Fibroblast of lung (primary cell): Measurements from ENCODE around the gene AGBL4. TPM values are rescaled to one million over a fixed set of nuclear protein-coding genes. Genes with fewer than 3 reads are reported as not detected.

ENCODE experiments used
- DNase-seq, 2 donors: peaks; one replicate each; pipeline versions ENCODE4 v3.0.0 to v3.0.0-alpha.2; 2010; ENCODE audit warnings: low read depth in 2 of 2
- H2AFZ ChIP-seq: 2 replicates; pipeline ENCODE4 v1.5.1; 2012; ENCODE audit warnings: low read length, control low read depth, inconsistent platforms
- H3K27ac ChIP-seq: 2 replicates; pipeline ENCODE4 v1.5.1; 2011; ENCODE audit warnings: low read length, control low read depth; ENCODE audit not compliant: insufficient read depth
- H3K27me3 ChIP-seq: 2 replicates; pipeline ENCODE4 v1.5.1; 2011; ENCODE audit warnings: mild to moderate bottlenecking, low read length; ENCODE audit not compliant: control insufficient read depth, insufficient read depth
- H3K36me3 ChIP-seq: 2 replicates; pipeline ENCODE4 v1.5.1; 2011; ENCODE audit warnings: low read length; ENCODE audit not compliant: control insufficient read depth, insufficient read depth
- H3K4me1 ChIP-seq: 2 replicates; pipeline ENCODE4 v1.5.1; 2011; ENCODE audit warnings: low read length; ENCODE audit not compliant: control insufficient read depth, insufficient read depth; ENCODE audit errors: extremely low read depth
- H3K4me2 ChIP-seq: 2 replicates; pipeline ENCODE4 v1.5.1; 2011; ENCODE audit warnings: low read length, control low read depth; ENCODE audit not compliant: insufficient read depth; ENCODE audit errors: extremely low read depth
- H3K4me3 ChIP-seq, 4 experiments: fragments of 200-600 bp in 1 of 4; sonication (generic) in 1 of 4; replicated peaks in 1 of 4; 2 replicates each; pipeline ENCODE4 v1.5.1; 2011 to 2016; ENCODE audit warnings: low read length in 4 of 4, low read depth in 3 of 4, mild to moderate bottlenecking in 3 of 4, control low read depth in 2 of 4, inconsistent platforms in 1 of 4, mixed read lengths in 1 of 4; ENCODE audit not compliant: insufficient read depth in 1 of 4; ENCODE audit errors: control extremely low read depth in 1 of 4
- H3K79me2 ChIP-seq: 2 replicates; pipeline ENCODE4 v1.5.1; 2012; ENCODE audit warnings: mild to moderate bottlenecking, low read length, inconsistent platforms; ENCODE audit not compliant: control insufficient read depth, insufficient read depth
- H3K9ac ChIP-seq: 2 replicates; pipeline ENCODE4 v1.5.1; 2011; ENCODE audit warnings: mild to moderate bottlenecking, low read length, control low read depth; ENCODE audit not compliant: insufficient read depth
- H3K9me3 ChIP-seq: 2 replicates; pipeline ENCODE4 v1.5.1; 2012; ENCODE audit warnings: low read depth, low read length; ENCODE audit not compliant: control insufficient read depth, insufficient read depth
- H4K20me1 ChIP-seq: 2 replicates; pipeline ENCODE4 v1.5.1; 2011; ENCODE audit warnings: low read length; ENCODE audit not compliant: control insufficient read depth, insufficient read depth; ENCODE audit errors: extremely low read depth
- CTCF ChIP-seq, 2 donors: IDR thresholded peaks in 1 of 2; conservative IDR thresholded peaks in 1 of 2; 1 replicate in 1 of 2; 2 replicates in 1 of 2; pipeline ENCODE4 v1.5.1; 2011 to 2012; ENCODE audit warnings: low read length in 2 of 2, control low read depth in 1 of 2, inconsistent platforms in 1 of 2, low read depth in 1 of 2, mild to moderate bottlenecking in 1 of 2
- EZH2 ChIP-seq: IDR thresholded peaks from 2 replicates; pipeline ENCODE4 v1.5.1; 2012; ENCODE audit warnings: low read length, control low read depth, mild to moderate bottlenecking; ENCODE audit errors: missing control alignments
- polyA plus RNA-seq, 2 donors: library from polyadenylated mRNA; depleted of rRNA in 1 of 2; stranded (reverse) in 1 of 2; unstranded in 1 of 2; fragments of >200 nt; gene quantifications; 2 replicates each; pipeline ENCODE4 v1.2.1, GENCODE V29; 2011 to 2012; ENCODE audit warnings: missing spikeins in 1 of 2
- total RNA-seq: library from RNA; depleted of rRNA; stranded (reverse); fragments of >200 nt; gene quantifications from 2 replicates; pipeline ENCODE4 v1.2.1, GENCODE V29; 2014

Gene AGBL4
- total and polyA plus RNA-seq, 2 donors (not counting 1 experiment from before 2014, with no cell fraction given) = not detected

GRCh38 chr1:48772211-48772610 is 1251.5 kb downstream of the AGBL4 start:
- H3K27ac ChIP-seq = no peak overlapping the region
- H3K79me2 ChIP-seq = no peaks in the 10 kb centered on the region
- H4K20me1 ChIP-seq = no peaks in the 10 kb centered on the region
- H3K4me1 ChIP-seq = no peaks in the 10 kb centered on the region
- no peak overlapping the region for H3K9ac ChIP-seq
- no peak for DNase-seq
- no peak overlapping the region for H3K4me2 ChIP-seq
- no peak overlapping the region for H2AFZ ChIP-seq
- TF ChIP-seq EZH2 = no peak
- TF ChIP-seq CTCF (conservative IDR thresholded peaks at IDR 0.05 in 1 of 2, IDR thresholded peaks at IDR 0.05 in 1 of 2; ENCODE audit: low read depth in 1 of 2, low read length in 2 of 2) = no peak
- H3K9me3 ChIP-seq = no peaks in the 10 kb centered on the region
- peaks cover 9% of the 10 kb centered on the region for H3K27me3 ChIP-seq
- H3K36me3 ChIP-seq = no peaks in the 10 kb centered on the region
- no peak overlapping the region for H3K4me3 ChIP-seq

GRCh38 chr1:48771561-48771960 is 1252.2 kb downstream of the AGBL4 start:
- Histone ChIP-seq H3K4me1 (no peaks in the 10 kb centered on the region), H3K36me3 (no peaks in the 10 kb centered on the region), H3K79me2 (no peaks in the 10 kb centered on the region), H3K27ac (no peak overlapping the region), H4K20me1 (no peaks in the 10 kb centered on the region), H3K27me3 (peaks cover 9% of the 10 kb centered on the region), H2AFZ (no peak overlapping the region), H3K4me3 (no peak overlapping the region), H3K4me2 (no peak overlapping the region), H3K9ac (no peak overlapping the region), H3K9me3 (no peaks in the 10 kb centered on the region)
- TF ChIP-seq EZH2 (no peak), CTCF (conservative IDR thresholded peaks at IDR 0.05 in 1 of 2, IDR thresholded peaks at IDR 0.05 in 1 of 2; ENCODE audit: low read depth in 1 of 2, low read length in 2 of 2) (no peak)
- DNase-seq = no peak

GRCh38 chr1:48767975-48768510 is 1255.7 kb downstream of the AGBL4 start:
- DNase-seq = peak; percentile 24 to 78
- Histone ChIP-seq H2AFZ (no peak overlapping the region), H4K20me1 (no peaks in the 10 kb centered on the region), H3K4me3 (no peak overlapping the region), H3K27ac (no peak overlapping the region), H3K4me2 (no peak overlapping the region), H3K36me3 (no peaks in the 10 kb centered on the region), H3K9ac (no peak overlapping the region), H3K79me2 (no peaks in the 10 kb centered on the region), H3K9me3 (no peaks in the 10 kb centered on the region), H3K27me3 (no peaks in the 10 kb centered on the region), H3K4me1 (no peaks in the 10 kb centered on the region)
- TF ChIP-seq EZH2 = no peak
- no peak for TF ChIP-seq CTCF (conservative IDR thresholded peaks at IDR 0.05 in 1 of 2, IDR thresholded peaks at IDR 0.05 in 1 of 2; ENCODE audit: low read depth in 1 of 2, low read length in 2 of 2)
